H9 (cell line): ENCODE measurements around the gene ATF3. TPM values are rescaled to one million over a fixed set of nuclear protein-coding genes. Genes with fewer than 3 reads are reported as not detected.

Source experiments
- DNase-seq: peaks from one replicate; pipeline ENCODE4 v3.0.0-alpha.2; 2017
- H2AFZ ChIP-seq: one replicate; pipeline ENCODE4 v1.6.1; 2013; ENCODE audit warnings: mild to moderate bottlenecking, low read length, control low read depth, moderate library complexity
- H2AK5ac ChIP-seq: 2 replicates; pipeline ENCODE4 v1.6.1; 2013; ENCODE audit warnings: low read length, control low read depth, mixed read lengths; ENCODE audit not compliant: insufficient read length
- H2BK120ac ChIP-seq: one replicate; pipeline ENCODE4 v1.6.1; 2013; ENCODE audit warnings: low read depth, mild to moderate bottlenecking, low read length, control low read depth, inconsistent platforms; ENCODE audit not compliant: poor library complexity, severe bottlenecking
- H2BK12ac ChIP-seq: 2 replicates; pipeline ENCODE4 v1.6.1; 2013; ENCODE audit warnings: low read length, control low read depth, mixed read lengths, low read depth; ENCODE audit not compliant: insufficient read length
- H2BK15ac ChIP-seq: 2 replicates; pipeline ENCODE4 v1.6.1; 2013; ENCODE audit warnings: low read depth, low read length, control low read depth
- H2BK20ac ChIP-seq: one replicate; pipeline ENCODE4 v1.6.1; 2013; ENCODE audit warnings: low read depth, mild to moderate bottlenecking, low read length, control low read depth, inconsistent platforms; ENCODE audit not compliant: poor library complexity, severe bottlenecking
- H2BK5ac ChIP-seq: 2 replicates; pipeline ENCODE4 v1.6.1; 2013; ENCODE audit warnings: low read length, control low read depth, mixed read lengths; ENCODE audit not compliant: insufficient read length
- H3K14ac ChIP-seq: 2 replicates; pipeline ENCODE4 v1.6.1; 2013; ENCODE audit warnings: low read length, control low read depth; ENCODE audit not compliant: insufficient read depth
- H3K18ac ChIP-seq: 2 replicates; pipeline ENCODE4 v1.6.1; 2013; ENCODE audit warnings: low read depth, mild to moderate bottlenecking, mixed read lengths, low read length, control low read depth; ENCODE audit not compliant: insufficient read length
- H3K23ac ChIP-seq: 2 replicates; pipeline ENCODE4 v1.6.1; 2013; ENCODE audit warnings: low read length, control low read depth, mixed read lengths, low read depth; ENCODE audit not compliant: insufficient read length
- H3K23me2 ChIP-seq: 2 replicates; pipeline ENCODE4 v1.6.1; 2013; ENCODE audit warnings: low read depth, mild to moderate bottlenecking, mixed read lengths, low read length, control low read depth; ENCODE audit not compliant: insufficient read length, poor library complexity, severe bottlenecking
- H3K27ac ChIP-seq: 2 replicates; pipeline ENCODE4 v1.5.1; 2013; ENCODE audit warnings: low read length, control low read depth, mixed read lengths, low read depth; ENCODE audit not compliant: insufficient read length
- H3K27me3 ChIP-seq: 2 replicates; pipeline ENCODE4 v1.6.1; 2013; ENCODE audit warnings: low read length, control low read depth, inconsistent platforms; ENCODE audit not compliant: insufficient read depth
- H3K4ac ChIP-seq: 2 replicates; pipeline ENCODE4 v1.6.1; 2013; ENCODE audit warnings: low read depth, mild to moderate bottlenecking, control low read depth, inconsistent platforms, low read length, moderate library complexity
- H3K4me1 ChIP-seq: 2 replicates; pipeline ENCODE4 v1.6.1; 2013; ENCODE audit warnings: low read length, control low read depth, inconsistent platforms; ENCODE audit not compliant: insufficient read depth
- H3K4me2 ChIP-seq: 2 replicates; pipeline ENCODE4 v1.6.1; 2013; ENCODE audit warnings: low read length, control low read depth, mixed read lengths; ENCODE audit not compliant: insufficient read length, insufficient read depth
- H3K56ac ChIP-seq: 2 replicates; pipeline ENCODE4 v1.6.1; 2013; ENCODE audit warnings: low read depth, mild to moderate bottlenecking, mixed read lengths, low read length, control low read depth; ENCODE audit not compliant: insufficient read length
- H3K79me1 ChIP-seq: 2 replicates; pipeline ENCODE4 v1.6.1; 2013; ENCODE audit warnings: low read depth, mild to moderate bottlenecking, moderate library complexity, low read length, control low read depth, inconsistent platforms; ENCODE audit not compliant: insufficient read depth, poor library complexity, severe bottlenecking
- H3K79me2 ChIP-seq: 2 replicates; pipeline ENCODE4 v1.6.1; 2013; ENCODE audit warnings: low read length, control low read depth, inconsistent platforms; ENCODE audit not compliant: insufficient read depth
- H3K9ac ChIP-seq: 2 replicates; pipeline ENCODE4 v1.6.1; 2013; ENCODE audit warnings: low read length, control low read depth, mixed read lengths; ENCODE audit not compliant: insufficient read length; ENCODE audit errors: extremely low read depth
- H3K9me3 ChIP-seq: one replicate; pipeline ENCODE4 v1.6.1; 2013; ENCODE audit warnings: low read depth, low read length, inconsistent platforms; ENCODE audit not compliant: control insufficient read depth
- H3T11ph ChIP-seq: one replicate; pipeline ENCODE4 v1.6.1; 2013; ENCODE audit warnings: mild to moderate bottlenecking, low read length, control low read depth, inconsistent platforms
- H4K20me1 ChIP-seq: one replicate; pipeline ENCODE4 v1.6.1; 2013; ENCODE audit not compliant: control insufficient read depth, insufficient read length, insufficient read depth
- H4K5ac ChIP-seq: 2 replicates; pipeline ENCODE4 v1.6.1; 2013; ENCODE audit warnings: low read depth, mild to moderate bottlenecking, mixed read lengths, low read length, control low read depth; ENCODE audit not compliant: insufficient read length
- H4K8ac ChIP-seq: replicated peaks from 2 replicates; pipeline ENCODE4 v1.6.1; 2013; ENCODE audit warnings: low read length, control low read depth, mixed read lengths, low read depth; ENCODE audit not compliant: insufficient read length
- H4K91ac ChIP-seq: 2 replicates; pipeline ENCODE4 v1.6.1; 2013; ENCODE audit warnings: low read depth, mild to moderate bottlenecking, moderate library complexity, mixed read lengths, low read length, control low read depth; ENCODE audit not compliant: insufficient read length
- H3K27ac Mint-ChIP-seq, 3 experiments: 2 replicates in 2 of 3; 3 replicates in 1 of 3; pipeline ENCODE4 v1.8.0; 2020 to 2021; ENCODE audit warnings: mixed read lengths in 3 of 3, mild to moderate bottlenecking in 1 of 3, moderate library complexity in 1 of 3
- H3K27me3 Mint-ChIP-seq: 2 replicates; pipeline ENCODE4 v1.8.0; 2021; ENCODE audit warnings: low read depth, mild to moderate bottlenecking, moderate library complexity, mixed read lengths
- H3K36me3 Mint-ChIP-seq, 3 experiments: 2 replicates in 2 of 3; 3 replicates in 1 of 3; pipeline ENCODE4 v1.8.0; 2020 to 2021; ENCODE audit warnings: low read depth in 3 of 3, mixed read lengths in 3 of 3; ENCODE audit not compliant: insufficient read depth in 1 of 3
- H3K4me1 Mint-ChIP-seq, 2 experiments: 2 replicates each; pipeline ENCODE4 v1.8.0; 2020; ENCODE audit warnings: mixed read lengths in 2 of 2
- H3K4me3 Mint-ChIP-seq, 2 experiments: 2 replicates in 1 of 2; 3 replicates in 1 of 2; pipeline ENCODE4 v1.8.0; 2020 to 2021; ENCODE audit warnings: mild to moderate bottlenecking in 2 of 2, mixed read lengths in 2 of 2, moderate library complexity in 1 of 2
- H3K9me3 Mint-ChIP-seq, 2 experiments: 2 replicates in 1 of 2; 3 replicates in 1 of 2; pipeline ENCODE4 v1.8.0; 2020; ENCODE audit warnings: mild to moderate bottlenecking in 2 of 2, mixed read lengths in 2 of 2, moderate library complexity in 1 of 2
- CTCF ChIP-seq: fragments of 200-600 bp; sonication (generic); conservative IDR thresholded peaks from 3 replicates; pipeline ENCODE4 v1.8.0; 2021; ENCODE audit warnings: antibody characterized with exemption, mild to moderate bottlenecking
- WGBS: extraction: QIAGEN DNeasy Blood & Tissue Kit; methylation state at CpG from one replicate; pipeline ENCODE4 v1.1.7; 2013; ENCODE audit warnings: missing lambda C conversion rate, low lambda C conversion rate, mixed read lengths; ENCODE audit not compliant: insufficient read length; ENCODE audit errors: extremely low coverage; 5-methylcytosine and 5-hydroxymethylcytosine counted together
- total RNA-seq: library from RNA; stranded (reverse); gene quantifications from 2 replicates; pipeline ENCODE4 v1.2.1, GENCODE V29; 2021

ATF3 gene
- total RNA-seq, 1 experiment from 2014 or later = 14.7 TPM

GRCh38 chr1:212597487-212597886, 11.1 kb upstream of the ATF3 start:
- Histone ChIP-seq H3K79me1 (no peaks in the 10 kb centered on the region), H3K4me1 (no peaks in the 10 kb centered on the region; the same call in 1 of the 2 replicates), H4K8ac (no peak overlapping the region), H3K9me3 (no peaks in the 10 kb centered on the region), H3T11ph (no peak overlapping the region), H3K4ac (no peak overlapping the region), H3K27ac (no peak overlapping the region), H3K14ac (no peak overlapping the region), H4K5ac (no peak overlapping the region), H3K56ac (no peak overlapping the region), H3K27me3 (no peaks in the 10 kb centered on the region), H2BK15ac (no peak overlapping the region), H4K91ac (no peak overlapping the region), H2BK20ac (no peak overlapping the region), H2BK12ac (no peak overlapping the region), H3K18ac (no peak overlapping the region), H2BK5ac (no peak overlapping the region), H2AK5ac (no peak overlapping the region), H3K4me2 (no peak overlapping the region), H3K9ac (no peak overlapping the region), H3K23ac (no peak overlapping the region), H4K20me1 (no peaks in the 10 kb centered on the region), H3K23me2 (no peaks in the 10 kb centered on the region), H3K79me2 (no peaks in the 10 kb centered on the region), H2BK120ac (no peak overlapping the region), H2AFZ (no peak overlapping the region)
- TF ChIP-seq CTCF = no peak
- Mint-ChIP-seq H3K9me3 (no peaks in the 10 kb centered on the region), H3K27ac (no peak overlapping the region), H3K4me3 (no peak overlapping the region), H3K27me3 (peaks cover 30% of the 10 kb centered on the region), H3K36me3 (no peaks in the 10 kb centered on the region), H3K4me1 (peaks cover 16 to 18% of the 10 kb centered on the region in 2 experiments)
- DNase-seq = no peak
- no CpG with 5 or more reads among the region's 4 CpGs for WGBS
